Stimulated activated CD4-positive, alpha-beta T cell treated with anti-CD3 and anti-CD28 coated beads, Interleukin-4, amount 100 ng/mL, for 4 hours (primary cell): ENCODE results near the gene DPY19L3.

Source experiments
- DNase-seq, 2 experiments: peaks; one replicate each; pipeline ENCODE4 v3.0.0-alpha.2; 2020

DPY19L3 gene

GRCh38 chr19:32526895-32527294, 121.3 kb downstream of the DPY19L3 start:
- DNase-seq = no peak

GRCh38 chr19:32530773-32531172, 125.2 kb downstream of the DPY19L3 start:
- no peak for DNase-seq

GRCh38 chr19:32532233-32532632, 126.7 kb downstream of the DPY19L3 start:
- DNase-seq = no peak
